ENCODE results near the gene MDH1B. TPM values are rescaled to one million over a fixed set of nuclear protein-coding genes. Genes with fewer than 3 reads are reported as not detected.

MDH1B gene
- total and polyA plus RNA-seq, 5 donors, result 0.43 to 1.8 (median 1.1) TPM

- no peaks in the 10 kb centered on the region for H3K9me3 ChIP-seq (ENCODE audit: control insufficient read depth, low read length)
- DNase-seq (no peak), ATAC-seq (no peak)
- H3K27me3 ChIP-seq (ENCODE audit: control insufficient read depth, insufficient read depth), result no peaks in the 10 kb centered on the region
- H3K27ac ChIP-seq (ENCODE audit: low read length), result no peak overlapping the region
- 39% methylated on average over 12 of the region's 12 CpGs for WGBS
- intact Hi-C loops (cut with DNase I), result no loop called here
- peak overlapping the region; percentile 76 for H3K4me3 ChIP-seq (ENCODE audit: low read length)
- H3K4me1 ChIP-seq (ENCODE audit: control insufficient read depth, insufficient read depth, low read length), result peaks cover 4% of the 10 kb centered on the region
These were observed 1.2 kb upstream of the MDH1B start for GRCh38 chr2:206766057-206766930.

GRCh38 chr2:206764673-206765241 lies 371 bp downstream of the MDH1B start:
- ATAC-seq, result no peak
- Histone ChIP-seq H3K27ac (ENCODE audit: low read length) (peak overlapping the region; percentile 61), H3K4me1 (ENCODE audit: control insufficient read depth, insufficient read depth, low read length) (peaks cover 4% of the 10 kb centered on the region), H3K27me3 (ENCODE audit: control insufficient read depth, insufficient read depth) (no peaks in the 10 kb centered on the region), H3K4me3 (ENCODE audit: low read length) (peak overlapping the region; percentile 76), H3K9me3 (ENCODE audit: control insufficient read depth, low read length) (no peaks in the 10 kb centered on the region)
- intact Hi-C loops (cut with DNase I), result loop anchor here in 1 of 4 donors (5.0 kb wide), 1 partner anchor 72 kb away; no protein-coding TSS in a partner anchor
- DNase-seq, result no peak
- 7% methylated on average over 18 of the region's 18 CpGs for WGBS

GRCh38 chr2:206756816-206757215 lies 8.3 kb downstream of the MDH1B start:
- no peaks in the 10 kb centered on the region for H3K9me3 ChIP-seq (ENCODE audit: control insufficient read depth, low read length)
- ATAC-seq (no peak), DNase-seq (no peak)
- 38% methylated on average over 1 of the region's 1 CpG for WGBS
- no peaks in the 10 kb centered on the region for H3K27me3 ChIP-seq (ENCODE audit: control insufficient read depth, insufficient read depth)
- no peak overlapping the region for H3K27ac ChIP-seq (ENCODE audit: low read length)
- no peak overlapping the region for H3K4me3 ChIP-seq (ENCODE audit: low read length)
- no peaks in the 10 kb centered on the region for H3K4me1 ChIP-seq (ENCODE audit: control insufficient read depth, insufficient read depth, low read length)
- intact Hi-C loops (cut with DNase I), result no loop called here

- Histone ChIP-seq H3K27me3 (ENCODE audit: control insufficient read depth, insufficient read depth) (no peaks in the 10 kb centered on the region), H3K4me3 (ENCODE audit: low read length) (no peak overlapping the region), H3K27ac (ENCODE audit: low read length) (no peak overlapping the region), H3K9me3 (ENCODE audit: control insufficient read depth, low read length) (no peaks in the 10 kb centered on the region), H3K4me1 (ENCODE audit: control insufficient read depth, insufficient read depth, low read length) (no peaks in the 10 kb centered on the region)
- 69% methylated on average over 2 of the region's 2 CpGs for WGBS
- ATAC-seq, result no peak
- no peak for DNase-seq
- intact Hi-C loops (cut with DNase I), result no loop called here
These were observed 24.3 kb downstream of the MDH1B start for GRCh38 chr2:206740800-206741199.

- H3K4me3 ChIP-seq (ENCODE audit: low read length), result no peak overlapping the region
- H3K9me3 ChIP-seq (ENCODE audit: control insufficient read depth, low read length), result no peaks in the 10 kb centered on the region
- H3K27ac ChIP-seq (ENCODE audit: low read length), result no peak overlapping the region
- no peaks in the 10 kb centered on the region for H3K27me3 ChIP-seq (ENCODE audit: control insufficient read depth, insufficient read depth)
- intact Hi-C loops (cut with DNase I), result no loop called here
- DNase-seq (no peak), ATAC-seq (no peak)
- WGBS, result 68% methylated on average over 2 of the region's 2 CpGs
- H3K4me1 ChIP-seq (ENCODE audit: control insufficient read depth, insufficient read depth, low read length), result no peaks in the 10 kb centered on the region
These were observed 25.9 kb downstream of the MDH1B start for GRCh38 chr2:206739271-206739670.

- no peaks in the 10 kb centered on the region for H3K4me1 ChIP-seq (ENCODE audit: control insufficient read depth, insufficient read depth, low read length)
- no peak overlapping the region for H3K27ac ChIP-seq (ENCODE audit: low read length)
- ATAC-seq, result no peak
- no peak for DNase-seq
- no peaks in the 10 kb centered on the region for H3K9me3 ChIP-seq (ENCODE audit: control insufficient read depth, low read length)
- intact Hi-C loops (cut with DNase I), result no loop called here
- WGBS, result 82% methylated on average over 5 of the region's 5 CpGs
- no peak overlapping the region for H3K4me3 ChIP-seq (ENCODE audit: low read length)
- H3K27me3 ChIP-seq (ENCODE audit: control insufficient read depth, insufficient read depth), result no peaks in the 10 kb centered on the region
These were observed 28.2 kb downstream of the MDH1B start for GRCh38 chr2:206736935-206737334.

- peaks cover 1% of the 10 kb centered on the region for H3K4me1 ChIP-seq (ENCODE audit: control insufficient read depth, insufficient read depth, low read length)
- H3K27ac ChIP-seq (ENCODE audit: low read length), result no peak overlapping the region
- DNase-seq (no peak), ATAC-seq (no peak)
- H3K9me3 ChIP-seq (ENCODE audit: control insufficient read depth, low read length), result no peaks in the 10 kb centered on the region
- no peaks in the 10 kb centered on the region for H3K27me3 ChIP-seq (ENCODE audit: control insufficient read depth, insufficient read depth)
- intact Hi-C loops (cut with DNase I), result no loop called here
- WGBS, result 69% methylated on average over 2 of the region's 2 CpGs
- H3K4me3 ChIP-seq (ENCODE audit: low read length), result no peak overlapping the region
These were observed 31.8 kb downstream of the MDH1B start for GRCh38 chr2:206733341-206733740.

- ATAC-seq (peak in 1 of 2 donors; percentile 36), DNase-seq (no peak)
- H3K4me3 ChIP-seq (ENCODE audit: low read length), result no peak overlapping the region
- no peaks in the 10 kb centered on the region for H3K27me3 ChIP-seq (ENCODE audit: control insufficient read depth, insufficient read depth)
- H3K4me1 ChIP-seq (ENCODE audit: control insufficient read depth, insufficient read depth, low read length), result peaks cover 1% of the 10 kb centered on the region
- intact Hi-C loops (cut with DNase I), result no loop called here
- 57% methylated on average over 7 of the region's 7 CpGs for WGBS
- H3K9me3 ChIP-seq (ENCODE audit: control insufficient read depth, low read length), result no peaks in the 10 kb centered on the region
- H3K27ac ChIP-seq (ENCODE audit: low read length), result no peak overlapping the region
These were observed 36.6 kb downstream of the MDH1B start for GRCh38 chr2:206728277-206729199.

- H3K9me3 ChIP-seq (ENCODE audit: control insufficient read depth, low read length), result no peaks in the 10 kb centered on the region
- no peak overlapping the region for H3K4me3 ChIP-seq (ENCODE audit: low read length)
- no peak for DNase-seq
- intact Hi-C loops (cut with DNase I), result no loop called here
- ATAC-seq, result no peak
- H3K27ac ChIP-seq (ENCODE audit: low read length), result no peak overlapping the region
- WGBS, result 93% methylated on average over 2 of the region's 2 CpGs
- H3K4me1 ChIP-seq (ENCODE audit: control insufficient read depth, insufficient read depth, low read length), result peaks cover 1% of the 10 kb centered on the region
- H3K27me3 ChIP-seq (ENCODE audit: control insufficient read depth, insufficient read depth), result no peaks in the 10 kb centered on the region
These were observed 37.8 kb downstream of the MDH1B start for GRCh38 chr2:206727287-206727686.

GRCh38 chr2:206723288-206723687 lies 41.8 kb downstream of the MDH1B start:
- intact Hi-C loops (cut with DNase I), result no loop called here
- Histone ChIP-seq H3K9me3 (ENCODE audit: control insufficient read depth, low read length) (no peaks in the 10 kb centered on the region), H3K27ac (ENCODE audit: low read length) (no peak overlapping the region), H3K4me3 (ENCODE audit: low read length) (no peak overlapping the region), H3K4me1 (ENCODE audit: control insufficient read depth, insufficient read depth, low read length) (no peaks in the 10 kb centered on the region), H3K27me3 (ENCODE audit: control insufficient read depth, insufficient read depth) (no peaks in the 10 kb centered on the region)
- 86% methylated on average over 1 of the region's 1 CpG for WGBS
- ATAC-seq, result no peak
- DNase-seq, result no peak

All from right cardiac atrium (tissue), 5 donors.